GM12875 (cell line): ENCODE results near the gene SYNGR1.
A peak's percentile ranks its signal among the peaks of the same experiment; 100 is the strongest.
"Not testable (repeated sequence)": the region's sequence is repeated elsewhere in the genome, so short reads cannot be mapped to it uniquely, and the experiment has no call there.

Source experiments
- H3K4me3 ChIP-seq: one replicate; pipeline ENCODE4 v1.5.1; 2011; ENCODE audit warnings: low read depth, low read length, control low read depth
- TF ChIP-seq, protein P1 (sequence below): IDR thresholded peaks from 2 replicates; pipeline ENCODE4 v1.5.1; 2011; ENCODE audit warnings: low read depth, mild to moderate bottlenecking, control low read depth, inconsistent platforms, low read length, moderate library complexity, borderline replicate concordance; ENCODE audit not compliant: insufficient read depth

The SYNGR1 gene

DNA sequence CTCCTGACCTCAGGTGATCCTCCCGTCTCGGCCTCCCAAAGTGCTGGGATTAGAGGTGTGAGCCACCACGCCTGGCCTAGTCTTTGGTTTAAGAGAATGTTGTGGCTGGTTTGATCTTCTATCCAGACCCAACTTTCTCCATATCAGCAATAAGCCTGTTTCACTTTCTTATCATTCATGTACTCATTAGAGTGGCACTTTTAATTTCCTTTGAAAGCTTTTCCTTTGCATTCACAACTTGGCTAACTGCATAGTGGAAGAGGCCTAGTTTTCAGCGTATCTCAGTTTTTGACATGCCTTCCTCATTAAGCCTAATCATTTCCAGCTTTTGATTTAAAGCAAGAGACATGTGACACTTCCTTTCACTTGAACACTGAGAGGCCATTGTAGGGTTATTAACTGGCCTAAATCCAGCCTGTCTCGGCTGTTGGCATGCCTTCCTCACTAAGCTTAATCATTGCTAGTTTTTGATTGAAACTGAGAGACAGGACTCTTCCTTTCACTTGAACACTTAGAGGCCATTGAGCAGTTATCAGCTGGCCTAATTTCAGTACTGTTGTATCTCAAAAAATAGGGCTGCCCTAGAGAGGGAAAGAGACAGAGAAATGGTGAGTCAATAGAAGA lies 17.2 kb upstream of the SYNGR1 start:
- TF ChIP-seq, protein P1, sequence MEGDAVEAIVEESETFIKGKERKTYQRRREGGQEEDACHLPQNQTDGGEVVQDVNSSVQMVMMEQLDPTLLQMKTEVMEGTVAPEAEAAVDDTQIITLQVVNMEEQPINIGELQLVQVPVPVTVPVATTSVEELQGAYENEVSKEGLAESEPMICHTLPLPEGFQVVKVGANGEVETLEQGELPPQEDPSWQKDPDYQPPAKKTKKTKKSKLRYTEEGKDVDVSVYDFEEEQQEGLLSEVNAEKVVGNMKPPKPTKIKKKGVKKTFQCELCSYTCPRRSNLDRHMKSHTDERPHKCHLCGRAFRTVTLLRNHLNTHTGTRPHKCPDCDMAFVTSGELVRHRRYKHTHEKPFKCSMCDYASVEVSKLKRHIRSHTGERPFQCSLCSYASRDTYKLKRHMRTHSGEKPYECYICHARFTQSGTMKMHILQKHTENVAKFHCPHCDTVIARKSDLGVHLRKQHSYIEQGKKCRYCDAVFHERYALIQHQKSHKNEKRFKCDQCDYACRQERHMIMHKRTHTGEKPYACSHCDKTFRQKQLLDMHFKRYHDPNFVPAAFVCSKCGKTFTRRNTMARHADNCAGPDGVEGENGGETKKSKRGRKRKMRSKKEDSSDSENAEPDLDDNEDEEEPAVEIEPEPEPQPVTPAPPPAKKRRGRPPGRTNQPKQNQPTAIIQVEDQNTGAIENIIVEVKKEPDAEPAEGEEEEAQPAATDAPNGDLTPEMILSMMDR: no peak
- no peak overlapping the region for H3K4me3 ChIP-seq

DNA sequence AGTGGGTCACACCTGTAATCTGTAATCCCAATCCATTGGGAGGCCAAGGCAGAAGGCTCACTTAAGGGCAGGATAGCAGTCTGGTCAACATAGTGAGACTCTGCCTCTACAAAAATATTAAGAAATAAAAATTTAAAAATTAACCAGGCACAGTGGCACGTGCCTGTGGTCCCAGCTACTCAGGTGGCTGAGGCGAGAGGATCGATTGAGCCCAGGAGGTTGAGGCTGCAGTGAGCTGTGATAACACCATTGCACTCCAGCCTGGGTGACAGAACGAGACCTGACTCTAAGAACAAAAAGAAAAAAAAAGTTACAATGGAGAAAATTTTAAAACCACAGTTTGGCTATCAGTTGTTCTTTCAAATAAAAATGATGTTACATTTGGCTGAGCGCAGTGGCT lies 13.4 kb upstream of the SYNGR1 start:
- no peak overlapping the region for H3K4me3 ChIP-seq
- TF ChIP-seq, protein P1: no peak

DNA sequence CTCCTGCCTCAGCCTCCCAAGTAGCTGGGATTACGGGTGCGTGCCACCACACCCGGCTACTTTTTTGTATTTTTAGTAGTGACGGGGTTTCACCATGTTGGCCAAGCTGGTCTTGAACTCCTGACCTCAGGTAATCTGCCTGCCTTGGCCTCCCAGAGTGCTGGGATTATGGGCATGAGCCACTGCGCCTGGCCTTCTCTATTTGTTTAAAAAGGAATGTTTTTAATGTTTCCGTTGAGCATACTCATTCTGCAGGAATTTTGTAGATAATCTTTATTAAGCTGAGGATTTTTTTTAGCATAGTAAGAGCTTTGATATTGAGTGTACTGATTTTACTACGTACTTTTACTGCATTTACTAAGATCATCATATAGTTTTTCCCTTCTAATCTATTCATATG lies 10.0 kb upstream of the SYNGR1 start:
- not testable (repeated sequence) for H3K4me3 ChIP-seq

DNA sequence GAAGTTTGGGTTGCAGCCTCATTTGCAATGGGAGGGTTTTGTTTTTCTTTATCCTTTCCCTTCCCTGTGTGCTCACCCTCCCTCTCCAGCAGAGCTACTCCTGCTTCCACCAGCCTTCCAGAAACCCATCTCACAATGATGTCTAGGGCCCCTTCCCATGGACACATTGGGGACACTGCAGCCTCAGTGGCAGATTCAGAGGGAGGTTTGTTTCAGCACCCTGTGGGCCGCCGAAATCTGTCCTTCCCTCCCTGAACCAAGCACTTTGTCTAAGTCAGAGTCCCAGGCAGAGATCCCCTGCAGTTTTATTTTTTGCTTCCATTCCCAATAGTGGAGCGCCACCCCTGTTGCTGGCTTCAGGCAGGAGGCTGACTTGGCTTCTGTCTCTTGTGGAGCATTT lies 8.6 kb upstream of the SYNGR1 start:
- H3K4me3 ChIP-seq: no peak overlapping the region
- TF ChIP-seq, protein P1: no peak

DNA sequence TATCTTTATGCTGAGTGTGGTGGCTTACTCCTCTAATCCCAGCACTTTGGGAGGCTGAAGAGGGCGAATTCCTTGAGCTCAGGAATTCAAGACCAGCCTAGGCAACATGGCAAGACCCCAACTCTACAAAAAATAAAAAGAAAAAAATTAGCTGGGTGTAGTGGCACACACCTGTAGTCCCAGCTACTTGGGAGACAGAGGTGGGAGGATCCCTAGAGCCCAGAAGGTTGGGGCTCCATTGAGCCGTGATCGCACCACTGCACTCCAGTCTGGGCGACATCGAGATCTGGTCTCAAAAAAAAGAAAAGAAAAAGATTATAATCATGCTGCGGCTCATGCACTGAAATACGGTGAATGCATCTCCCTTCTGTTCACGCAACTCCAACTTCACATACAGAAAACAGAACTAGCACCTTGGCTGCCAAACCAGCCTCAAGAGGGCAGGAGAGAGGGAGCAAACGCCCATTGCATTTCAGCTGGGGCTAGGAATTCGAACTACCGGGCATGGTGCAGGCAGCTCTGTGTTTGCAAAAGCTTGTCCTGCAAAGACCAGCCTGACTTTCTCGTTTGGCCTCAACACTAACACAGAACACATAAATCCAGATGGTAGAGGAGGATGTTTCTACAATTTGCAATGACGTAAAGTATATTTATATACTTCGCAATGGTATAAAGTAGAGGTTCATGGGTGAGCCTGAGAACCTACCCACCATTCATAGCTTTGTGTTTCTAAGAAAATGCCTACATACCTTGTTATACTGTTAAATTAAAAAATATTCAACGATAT lies 6.3 kb upstream of the SYNGR1 start:
- no peak overlapping the region for H3K4me3 ChIP-seq
- TF ChIP-seq, protein P1: peak; percentile 80

DNA sequence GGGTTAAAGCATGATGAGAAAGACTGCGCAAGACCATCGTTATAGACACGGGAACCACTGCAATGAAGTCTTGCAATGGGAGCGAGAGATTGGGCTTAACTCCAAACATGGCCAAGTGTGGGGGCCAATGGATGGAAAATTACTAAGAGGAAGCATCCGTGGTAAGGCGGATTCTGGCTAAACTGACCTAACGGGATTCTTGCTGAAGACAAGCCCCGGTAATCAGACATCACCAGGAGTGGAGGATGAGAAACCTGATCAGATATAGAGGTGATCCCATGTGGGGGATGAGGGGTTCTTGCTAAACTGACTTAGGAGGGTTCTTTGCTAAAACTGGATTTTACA lies 5.8 kb upstream of the SYNGR1 start:
- TF ChIP-seq, protein P1: no peak
- no peak overlapping the region for H3K4me3 ChIP-seq

DNA sequence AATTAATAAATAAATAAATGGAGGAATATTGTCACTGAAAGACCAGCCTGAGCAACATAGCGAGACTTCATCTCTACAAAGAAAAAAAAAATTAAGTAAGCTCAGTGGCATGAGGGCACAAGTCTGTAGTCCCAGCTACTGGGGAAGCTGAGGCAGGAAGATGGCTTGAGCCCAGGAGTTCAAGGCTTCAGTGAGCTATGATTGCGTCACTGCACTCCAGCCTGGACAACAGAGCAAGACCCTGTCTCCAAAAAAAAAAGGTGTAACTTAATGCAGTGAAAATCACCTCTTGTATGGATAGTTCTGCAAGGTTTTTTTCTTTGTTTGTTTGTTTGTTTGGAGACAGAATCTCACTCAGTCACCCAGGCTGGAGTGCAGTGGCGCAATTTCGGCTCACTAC lies 4.6 kb upstream of the SYNGR1 start:
- H3K4me3 ChIP-seq: no peak overlapping the region
- TF ChIP-seq, protein P1: no peak
